GM18517 (cell line): ENCODE measurements around the gene CDC73.
"Not testable (repeated sequence)": the region's sequence is repeated elsewhere in the genome, so short reads cannot be mapped to it uniquely, and the experiment has no call there.

Experiments
- ATAC-seq: cut with Tn5 transposase; IDR thresholded peaks from one replicate; pipeline ENCODE4 v1.9.1; 2021; ENCODE audit warnings: mild to moderate bottlenecking, moderate library complexity; ENCODE audit not compliant: unreplicated experiment

CDC73 gene

DNA sequence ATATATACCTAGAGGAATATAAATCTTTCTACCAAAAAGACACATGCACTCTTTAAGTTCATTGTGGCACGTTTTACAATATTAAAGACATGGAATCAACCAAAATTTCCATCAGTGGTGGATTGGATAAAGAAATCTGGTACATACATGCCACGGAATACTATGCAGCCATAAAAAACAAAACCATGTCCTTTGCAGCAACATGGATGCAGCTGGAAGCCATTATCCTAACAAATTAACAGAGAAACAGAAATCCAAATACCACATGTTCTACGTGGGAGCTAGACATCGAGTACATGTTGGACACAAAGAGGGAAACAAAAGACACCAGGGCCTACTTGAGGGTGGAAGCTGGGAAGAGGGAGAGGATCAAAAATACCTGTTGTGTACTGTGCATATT, 97.6 kb downstream of the CDC73 start:
- no peak for ATAC-seq

- no peak for ATAC-seq
These were observed 99.8 kb downstream of the CDC73 start for GRCh38 chr1:193221651-193222050.

DNA sequence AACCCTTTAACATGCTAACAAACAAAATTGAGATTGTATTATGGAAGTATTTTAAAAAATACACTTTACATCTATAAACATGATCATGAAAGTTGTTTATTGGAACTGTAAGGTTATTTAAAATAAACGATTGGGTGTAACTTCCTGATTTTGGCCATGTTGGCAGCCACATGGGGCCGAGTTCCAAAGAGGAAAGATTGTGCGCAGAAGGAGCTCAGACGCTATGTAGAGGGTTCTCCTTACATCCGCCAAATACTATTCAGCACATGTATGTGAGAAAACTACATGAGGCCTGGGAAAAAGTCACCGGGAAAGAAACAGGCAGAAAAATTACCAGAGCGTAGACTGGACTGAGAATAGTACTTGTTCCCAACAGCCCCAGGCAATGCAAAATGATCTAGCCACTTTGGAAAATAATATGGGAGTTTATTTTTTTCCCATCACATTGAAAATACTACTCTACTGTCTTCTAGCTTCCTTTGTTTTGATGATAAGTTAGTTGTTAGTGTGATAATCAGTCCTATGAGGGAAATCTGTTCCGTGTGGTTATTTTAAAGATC, 100.3 kb downstream of the CDC73 start:
- no peak for ATAC-seq

DNA sequence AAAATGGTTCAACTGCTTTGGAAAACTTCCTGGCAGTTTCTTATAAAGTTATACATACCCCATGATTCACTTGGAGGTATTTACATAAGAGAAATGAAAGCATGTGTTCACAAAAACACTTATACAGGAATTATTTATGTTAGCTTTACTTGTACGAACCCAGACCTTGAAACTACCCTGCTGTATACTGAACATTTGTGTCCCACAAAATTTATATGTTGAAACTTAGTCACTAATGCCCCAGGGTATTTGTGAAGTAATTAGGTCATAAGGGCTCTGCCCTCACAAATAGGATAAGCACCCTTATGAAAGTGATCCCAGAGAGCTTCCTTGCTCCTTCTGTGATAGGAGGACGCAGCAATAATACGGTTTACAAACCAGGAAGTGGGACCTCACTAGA, 107.3 kb downstream of the CDC73 start:
- ATAC-seq, result no peak

DNA sequence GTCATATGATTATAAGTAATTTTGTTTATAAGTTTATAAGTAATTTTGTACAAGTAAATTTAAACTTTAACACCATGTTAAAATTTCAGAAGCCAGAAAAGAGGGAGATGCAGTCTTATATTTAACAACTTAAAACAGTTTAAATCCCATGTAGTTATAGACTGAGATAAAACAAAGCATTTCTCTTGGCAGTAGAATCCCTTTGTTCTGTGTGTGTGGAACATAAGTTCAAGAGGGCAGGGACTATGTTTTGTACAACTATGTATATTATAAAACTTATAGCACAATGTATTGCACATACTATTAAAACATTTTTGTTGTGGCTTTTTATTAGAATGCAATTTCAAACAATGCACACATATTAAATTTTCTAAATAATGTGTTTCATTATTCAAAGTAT, 109.3 kb downstream of the CDC73 start:
- ATAC-seq, result not testable (repeated sequence)

DNA sequence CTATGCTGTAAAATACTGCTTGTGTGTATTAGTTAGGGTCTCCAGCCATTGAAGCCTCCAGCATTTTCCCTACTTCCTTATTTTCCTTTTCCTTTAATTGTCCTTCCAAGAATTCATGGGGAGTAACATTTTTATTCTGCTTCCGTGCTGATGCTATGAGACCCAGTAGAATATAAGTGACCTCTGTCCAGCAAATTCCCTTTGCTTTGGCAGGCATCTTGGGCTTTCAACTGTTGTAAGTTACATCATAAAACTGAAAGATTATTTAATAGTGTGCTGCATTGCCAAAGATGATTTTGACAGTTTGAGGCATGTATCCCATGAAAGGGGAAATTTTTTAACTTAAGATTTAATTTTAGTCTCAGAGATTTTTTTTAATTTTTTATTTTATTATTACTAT, 112.7 kb downstream of the CDC73 start:
- ATAC-seq, result no peak

DNA sequence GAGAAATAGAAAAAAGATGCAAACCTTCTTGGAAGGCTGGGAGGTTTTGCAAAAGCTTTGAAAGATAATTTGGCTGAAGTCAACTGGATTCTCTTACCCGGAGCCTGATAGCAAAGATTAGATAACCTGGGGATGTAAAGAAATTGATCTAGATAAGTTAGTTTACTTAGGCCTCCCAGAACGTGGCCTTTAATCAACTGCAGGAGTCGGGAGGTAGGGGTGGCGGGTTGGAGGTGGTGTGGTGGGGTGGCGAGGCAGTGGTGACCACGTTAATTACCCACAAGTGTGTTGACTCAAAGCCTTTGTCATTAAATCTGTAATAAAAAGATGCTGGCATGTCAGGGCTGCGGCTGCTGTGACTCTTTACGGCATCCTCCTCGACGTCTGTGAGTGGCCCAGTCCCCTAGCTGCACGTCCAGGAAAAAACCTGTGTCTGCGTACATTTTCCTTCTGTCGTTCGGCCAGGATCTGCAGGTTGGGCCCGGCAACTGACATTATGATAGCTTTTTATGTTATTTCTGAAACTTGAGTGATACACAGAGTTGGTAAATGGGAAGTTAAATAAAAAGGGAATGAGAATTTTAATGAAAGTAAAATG, 115.6 kb downstream of the CDC73 start:
- no peak for ATAC-seq

DNA sequence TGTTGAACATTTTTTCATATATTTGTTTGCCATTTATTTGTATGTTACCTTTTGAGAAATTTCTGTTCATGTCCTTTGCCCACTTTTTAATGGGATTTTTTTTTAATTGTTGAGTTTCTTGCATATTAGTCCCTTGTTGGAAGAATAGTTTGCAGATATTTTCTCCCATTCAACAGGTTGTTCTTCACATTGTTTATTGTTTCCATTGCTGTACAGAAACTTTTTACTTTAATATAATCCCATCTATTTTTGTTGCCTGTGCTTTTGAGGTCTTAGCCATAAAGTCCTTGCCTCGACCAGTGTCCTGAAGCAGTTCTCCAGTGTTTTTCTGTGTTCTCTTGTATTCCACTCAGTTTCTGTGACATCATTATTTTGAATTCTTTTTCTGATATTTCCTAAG, 118.8 kb downstream of the CDC73 start:
- ATAC-seq, result no peak

- no peak for ATAC-seq
These were observed 119.4 kb downstream of the CDC73 start for GRCh38 chr1:193241132-193241827.

DNA sequence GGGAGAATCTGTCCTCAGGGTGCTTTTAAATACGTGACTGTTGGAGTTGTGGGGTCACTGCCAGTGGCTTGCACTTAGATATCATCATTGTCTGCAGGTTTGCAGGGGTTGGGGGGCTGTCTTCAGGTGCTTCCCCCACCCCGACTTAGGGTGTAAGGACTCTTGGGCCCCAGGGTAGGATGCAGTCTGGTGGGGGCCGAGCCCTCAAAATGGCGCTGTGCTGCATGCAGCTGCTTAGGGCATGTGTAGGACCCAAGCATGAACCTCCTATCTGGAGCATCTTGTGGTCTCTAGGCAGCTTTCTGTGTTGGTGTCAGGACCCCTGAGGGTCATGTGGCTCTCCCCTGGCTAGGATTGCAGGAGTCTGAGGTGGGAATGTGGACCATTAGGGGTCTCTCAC, 120.2 kb downstream of the CDC73 start:
- ATAC-seq, result no peak

GRCh38 chr1:193249187-193249586, 127.4 kb downstream of the CDC73 start:
- no peak for ATAC-seq

GRCh38 chr1:193251950-193252349, 130.1 kb downstream of the CDC73 start:
- no peak for ATAC-seq

DNA sequence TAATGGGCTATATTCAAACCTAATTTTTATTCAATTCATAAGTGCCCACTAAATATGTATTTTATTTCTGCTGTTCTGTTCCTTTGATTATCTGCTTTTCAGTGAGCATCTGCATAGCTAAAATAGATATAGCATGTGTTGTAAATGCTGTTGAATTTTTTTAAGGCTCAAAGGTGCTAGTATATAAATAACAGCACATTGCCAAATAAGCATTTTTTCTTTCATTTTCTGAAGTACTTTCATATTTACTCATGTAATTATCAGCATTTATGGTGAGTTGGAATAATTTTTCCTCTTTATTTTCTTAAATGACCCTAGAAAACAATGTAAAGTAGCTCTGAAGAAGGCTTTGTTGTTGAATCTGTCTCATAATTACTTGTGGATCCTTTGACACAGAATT, 134.2 kb downstream of the CDC73 start:
- ATAC-seq, result no peak

GRCh38 chr1:193259636-193260035, 137.8 kb downstream of the CDC73 start:
- no peak for ATAC-seq

DNA sequence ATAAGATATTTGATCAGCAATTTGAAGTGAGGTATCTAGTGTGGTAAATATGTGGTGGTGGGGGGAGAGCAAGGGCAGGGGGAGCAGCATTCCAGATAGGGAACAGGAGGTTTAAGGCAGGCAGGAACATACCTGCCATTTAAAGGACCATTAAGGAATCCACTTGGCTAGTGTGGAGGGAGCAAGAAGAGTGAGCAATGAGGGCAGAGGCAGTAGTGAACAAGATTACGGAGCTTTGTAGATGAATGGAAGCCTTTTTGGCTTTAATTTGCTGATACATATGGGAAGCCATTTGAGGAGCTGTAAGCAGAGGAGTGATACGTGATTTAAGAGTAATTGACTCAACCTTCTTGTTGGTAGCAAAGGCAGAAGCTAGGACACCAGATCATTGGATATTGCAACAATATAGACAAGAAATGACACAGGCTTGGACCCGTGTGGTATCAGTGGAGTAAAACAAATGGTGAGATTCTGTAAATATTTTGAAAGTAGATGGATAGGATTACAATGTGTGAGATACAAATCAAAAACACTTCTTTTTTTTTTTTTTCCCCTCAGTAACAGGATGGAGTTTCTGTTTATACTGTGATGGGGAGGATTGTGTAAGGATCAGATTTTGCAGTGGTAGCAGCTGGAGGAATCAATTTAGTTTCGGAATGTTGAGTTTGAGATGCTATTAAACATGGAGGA, 138.4 kb downstream of the CDC73 start:
- no peak for ATAC-seq

GRCh38 chr1:193260896-193261295, 139.1 kb downstream of the CDC73 start:
- no peak for ATAC-seq

DNA sequence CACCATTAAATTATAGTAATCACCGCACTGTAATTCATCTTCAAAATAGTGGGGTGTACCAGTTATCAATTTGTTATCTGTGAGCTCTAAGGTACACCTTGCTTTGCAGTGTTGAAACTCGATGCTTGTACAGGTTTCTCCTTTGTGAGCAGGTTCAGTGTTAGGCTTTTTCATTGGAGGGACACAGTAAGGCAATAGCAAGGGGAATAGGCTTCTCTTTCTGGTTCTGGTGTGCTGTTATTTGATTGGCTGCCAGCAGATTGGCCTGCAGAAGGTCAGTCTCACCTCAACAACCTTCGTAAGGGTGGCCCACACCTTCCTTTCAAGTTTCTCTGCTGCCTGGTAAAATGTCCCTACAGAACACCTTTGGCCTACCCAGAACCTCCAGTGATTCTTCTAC, 140.8 kb downstream of the CDC73 start:
- ATAC-seq, result no peak

- no peak for ATAC-seq
These were observed 142.7 kb downstream of the CDC73 start for GRCh38 chr1:193264313-193265065.

DNA sequence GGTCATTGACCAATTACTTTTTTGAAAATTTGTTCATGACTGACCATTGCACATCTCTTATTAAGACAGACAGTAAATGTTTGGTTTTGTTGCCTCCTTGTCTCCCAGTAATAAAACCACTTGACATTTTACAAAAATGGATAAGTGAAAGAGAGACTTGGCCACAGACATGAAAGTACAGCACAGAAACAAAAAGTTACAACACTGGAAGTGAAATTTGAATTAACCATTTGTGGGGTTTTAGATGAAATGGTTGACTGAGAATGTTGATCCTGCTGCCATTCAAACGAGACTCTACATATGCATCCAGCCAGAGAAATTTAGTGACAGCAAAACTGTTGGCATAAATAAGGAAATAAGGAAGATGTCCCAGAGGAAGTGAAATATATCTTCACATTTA, 143.9 kb downstream of the CDC73 start:
- no peak for ATAC-seq

DNA sequence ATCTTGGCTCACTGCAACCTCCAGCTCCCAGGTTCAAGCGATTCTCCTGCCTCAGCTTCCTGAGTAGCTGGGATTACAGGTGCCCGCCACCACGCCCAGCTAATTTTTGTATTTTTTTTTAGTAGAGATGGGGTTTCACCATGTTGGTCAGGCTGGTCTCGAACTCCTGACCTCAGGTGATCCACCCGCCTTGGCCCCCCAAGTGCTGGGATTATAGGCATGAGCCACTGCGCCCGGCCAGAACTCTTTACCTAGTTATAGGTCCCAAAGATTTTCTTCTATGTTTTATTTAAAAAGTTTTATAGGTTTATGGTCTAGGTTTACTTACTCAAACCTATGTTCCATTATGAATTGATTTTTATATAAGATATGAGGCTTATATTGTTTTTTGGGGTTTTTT, 145.0 kb downstream of the CDC73 start:
- not testable (repeated sequence) for ATAC-seq

- ATAC-seq, result peak; percentile 98
These were observed 149.2 kb downstream of the CDC73 start for GRCh38 chr1:193270996-193271395.
